HepG2 (cell line): Measurements from ENCODE around the gene FAM174C. TPM values are rescaled to one million over a fixed set of nuclear protein-coding genes. Genes with fewer than 3 reads are reported as not detected.
A peak's percentile ranks its signal among the peaks of the same experiment; 100 is the strongest.

ENCODE experiments used
- ATF3 ChIP-seq: sonication (generic); formaldehyde crosslinking; IDR thresholded peaks from 2 replicates; pipeline ENCODE4 v1.4.0; 2020; ENCODE audit warnings: missing genetic modification reagents
- FOXJ3 ChIP-seq: sonication (generic); formaldehyde crosslinking; IDR thresholded peaks from 2 replicates; pipeline ENCODE4 v1.4.0; 2020; ENCODE audit warnings: missing genetic modification reagents, mild to moderate bottlenecking, borderline replicate concordance
- FOXK1 ChIP-seq: sonication (generic); formaldehyde crosslinking; IDR thresholded peaks from 2 replicates; pipeline ENCODE4 v1.4.0; 2020; ENCODE audit warnings: low read depth, missing genetic modification reagents, borderline replicate concordance
- FOXP4 ChIP-seq: sonication (generic); formaldehyde crosslinking; IDR thresholded peaks from 2 replicates; pipeline ENCODE4 v1.4.0; 2020; ENCODE audit warnings: missing genetic modification reagents
- IRF9 ChIP-seq: sonication (generic); formaldehyde crosslinking; IDR thresholded peaks from 2 replicates; pipeline ENCODE4 v1.8.0; 2022; ENCODE audit warnings: missing genetic modification reagents, mild to moderate bottlenecking, borderline replicate concordance
- KMT2B ChIP-seq: IDR thresholded peaks from 2 replicates; pipeline ENCODE4 v1.6.1; 2016; ENCODE audit warnings: missing genetic modification reagents, missing compliant biosample characterization
- PATZ1 ChIP-seq: sonication (generic); formaldehyde crosslinking; IDR thresholded peaks from 2 replicates; pipeline ENCODE4 v1.4.0; 2020; ENCODE audit warnings: missing genetic modification reagents
- RFX1 ChIP-seq: fragments of 450-650 bp; IDR thresholded peaks from 2 replicates; pipeline ENCODE4 v1.6.1; 2017
- SALL1 ChIP-seq: sonication (generic); formaldehyde crosslinking; IDR thresholded peaks from 2 replicates; pipeline ENCODE4 v1.8.0; 2022; ENCODE audit warnings: mild to moderate bottlenecking, missing genetic modification reagents
- ZBTB3 ChIP-seq: sonication (generic); formaldehyde crosslinking; IDR thresholded peaks from 2 replicates; pipeline ENCODE4 v1.4.0; 2020; ENCODE audit warnings: low read depth, mild to moderate bottlenecking, moderate library complexity, missing genetic modification reagents, borderline replicate concordance
- ZNF142 ChIP-seq: sonication (generic); formaldehyde crosslinking; IDR thresholded peaks from 2 replicates; pipeline ENCODE4 v1.4.0; 2020; ENCODE audit warnings: missing genetic modification reagents
- ZNF770 ChIP-seq: sonication (generic); formaldehyde crosslinking; IDR thresholded peaks from 2 replicates; pipeline ENCODE4 v1.5.0; 2020; ENCODE audit warnings: mild to moderate bottlenecking, missing genetic modification reagents
- ZNF782 ChIP-seq: sonication (generic); formaldehyde crosslinking; IDR thresholded peaks from 2 replicates; pipeline ENCODE4 v1.4.0; 2020; ENCODE audit warnings: missing genetic modification reagents, mild to moderate bottlenecking, borderline replicate concordance
- polyA plus RNA-seq, 8 experiments: library from polyadenylated mRNA; depleted of rRNA in 3 of 8; stranded (reverse) in 7 of 8; unstranded in 1 of 8; fragments of >200 nt; fragmentation: Illumina TruSeq in 4 of 8; extraction: Trizol in 4 of 8; gene quantifications; 2 replicates each; pipeline versions ENCODE4 v1.2.1 to v1.2.3, GENCODE V29; 2011 to 2016; ENCODE audit warnings: low read depth in 4 of 8, missing spikeins in 1 of 8, mixed read lengths in 1 of 8; ENCODE audit not compliant: insufficient read depth in 1 of 8
- total RNA-seq, 5 experiments: library from RNA; depleted of rRNA; stranded (reverse); fragments of >200 nt; fragmentation: Illumina TruSeq; extraction: Trizol; gene quantifications; 2 replicates each; pipeline ENCODE4 v1.2.3, GENCODE V29; 2016; ENCODE audit warnings: low read depth in 1 of 5

FAM174C gene
- total and polyA plus RNA-seq, 2 of the 13 experiments (the other 11 are each of a cell fraction or from before 2014, with no cell fraction given): 19.5 to 31.3 TPM

GRCh38 chr19:1324806-1325567 is 49.7 kb downstream of the FAM174C start (continued):
- TF ChIP-seq ZNF770 (CRISPR knock-in tag) (peak; percentile 63; the same call in 1 of the 2 replicates), FOXJ3 (CRISPR knock-in tag) (peak; percentile 53; the same call in 1 of the 2 replicates), SALL1 (CRISPR knock-in tag) (peak; percentile 34; the same call in 1 of the 2 replicates), IRF9 (CRISPR knock-in tag) (peak; percentile 44; the same call in 1 of the 2 replicates), RFX1 (peak; percentile 86), ZBTB3 (CRISPR knock-in tag) (no peak), ZNF782 (CRISPR knock-in tag) (0 out of 2 replicates have a peak, but pooled peaks have one; percentile 28), PATZ1 (CRISPR knock-in tag) (peak; percentile 93), ATF3 (CRISPR knock-in tag) (0 out of 2 replicates have a peak, but pooled peaks have one; percentile 52), KMT2B (peak; percentile 72; the same call in 1 of the 2 replicates), FOXP4 (CRISPR knock-in tag) (peak; percentile 44; the same call in 1 of the 2 replicates), FOXK1 (CRISPR knock-in tag) (peak; percentile 37; the same call in 1 of the 2 replicates), ZNF142 (peak; percentile 97)
